HG02763 (cell line): ENCODE results near the gene LIN37.

ENCODE experiments used
- ATAC-seq: cut with Tn5 transposase; IDR thresholded peaks from one replicate; pipeline ENCODE4 v1.9.1; 2021; ENCODE audit warnings: mild to moderate bottlenecking, moderate library complexity; ENCODE audit not compliant: unreplicated experiment

LIN37 gene

DNA sequence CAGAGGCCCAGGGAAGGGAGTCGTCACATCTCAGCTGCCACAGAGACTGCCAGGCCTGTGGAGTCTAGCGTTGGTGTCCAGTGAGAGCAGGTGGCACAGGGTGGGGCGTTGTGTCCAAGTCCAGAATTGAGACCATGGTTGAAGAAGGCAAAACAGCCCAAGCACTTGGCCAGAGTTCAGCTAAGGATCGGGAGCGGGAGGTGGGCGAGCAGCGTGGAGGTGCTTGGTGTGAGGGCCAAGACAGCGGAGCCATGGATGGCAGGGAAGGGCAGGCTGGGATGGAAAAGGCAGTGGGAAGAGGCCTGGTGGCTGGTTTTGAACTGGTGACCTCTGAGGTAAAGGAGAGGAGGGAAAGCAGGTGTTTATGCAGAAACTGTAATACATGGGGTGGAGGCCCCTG, 14.1 kb upstream of the LIN37 start:
- no peak for ATAC-seq

DNA sequence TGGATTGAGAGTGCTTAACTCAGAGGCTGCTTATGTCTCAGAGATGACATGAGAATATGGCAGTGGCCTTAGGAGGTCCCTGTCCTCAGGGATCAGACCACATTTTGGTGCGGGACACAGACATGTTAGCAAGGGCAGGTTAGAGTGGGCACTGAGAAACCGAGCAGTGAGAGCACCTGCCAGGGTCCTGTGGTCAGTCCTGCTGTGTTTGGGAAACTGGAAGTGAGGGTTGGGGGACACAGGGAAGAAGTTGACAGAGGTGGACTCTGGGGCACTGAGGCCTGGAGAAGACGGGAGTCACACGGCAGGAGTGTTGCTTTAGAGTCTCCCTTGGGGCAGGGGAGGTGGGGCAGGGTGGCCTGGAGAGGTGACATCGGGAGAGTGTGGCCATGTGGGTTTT, 13.5 kb upstream of the LIN37 start:
- no peak for ATAC-seq

GRCh38 chr19:35736913-35737886, 11.2 kb upstream of the LIN37 start:
- ATAC-seq, result no peak

- no peak for ATAC-seq
These were observed 10.1 kb upstream of the LIN37 start for GRCh38 chr19:35738021-35738886.

DNA sequence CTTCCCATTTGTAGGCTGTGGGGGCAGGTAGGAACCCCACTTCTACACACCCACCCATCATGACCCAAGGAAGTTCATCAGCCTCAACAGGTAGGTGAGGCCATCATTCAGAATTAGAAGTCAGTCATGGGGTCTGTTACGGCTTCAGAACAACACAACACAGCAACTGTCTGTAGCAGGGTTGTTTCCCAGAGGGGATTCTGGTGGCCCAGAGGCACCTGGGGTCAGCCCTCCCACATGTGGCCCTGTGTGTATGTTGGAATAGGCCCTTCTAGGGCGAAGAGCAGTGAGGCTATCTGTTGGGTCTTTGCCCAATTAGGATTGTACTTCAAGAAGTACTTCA, 9.5 kb upstream of the LIN37 start:
- no peak for ATAC-seq

DNA sequence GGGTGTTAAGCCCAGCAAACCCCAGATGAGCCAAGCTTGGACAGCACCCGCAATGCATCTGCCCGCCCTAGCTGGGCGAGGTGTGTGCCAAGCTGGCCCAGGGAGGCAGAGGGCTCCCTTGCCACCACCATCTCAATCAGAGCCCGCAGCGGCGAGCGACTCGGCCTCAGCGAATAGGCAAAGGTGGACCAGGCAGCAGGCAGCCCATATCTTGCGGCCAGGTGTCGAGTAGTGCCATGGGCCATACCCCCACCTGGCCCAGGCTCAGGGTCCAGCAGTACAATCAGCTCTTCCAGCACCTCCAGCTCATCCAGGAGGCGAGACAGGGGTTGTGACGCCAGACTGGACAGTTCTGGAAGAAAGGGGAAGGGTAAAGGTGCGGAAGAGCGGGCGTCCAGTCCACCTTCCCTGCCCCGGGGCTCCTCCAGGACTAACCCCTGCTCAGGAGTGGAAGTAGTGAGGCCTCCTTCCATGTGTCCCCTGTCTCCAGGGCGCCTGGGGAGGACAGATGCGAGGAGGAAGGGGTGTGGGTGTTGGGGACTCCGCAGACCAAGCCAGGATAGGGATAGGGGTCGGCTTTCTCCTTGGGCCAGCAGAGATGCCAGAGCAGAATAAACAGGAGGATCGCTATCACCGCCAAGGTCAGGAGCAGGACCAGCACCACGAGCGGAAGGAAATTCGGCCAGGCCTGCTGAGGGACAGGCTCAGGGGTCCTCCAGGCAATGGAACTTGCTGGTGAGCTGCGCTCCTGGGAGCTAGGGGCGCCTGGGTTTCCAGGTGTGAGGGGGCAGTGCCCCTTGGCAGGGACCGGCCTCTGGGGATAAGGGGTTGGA, 8.9 kb upstream of the LIN37 start:
- no peak for ATAC-seq

DNA sequence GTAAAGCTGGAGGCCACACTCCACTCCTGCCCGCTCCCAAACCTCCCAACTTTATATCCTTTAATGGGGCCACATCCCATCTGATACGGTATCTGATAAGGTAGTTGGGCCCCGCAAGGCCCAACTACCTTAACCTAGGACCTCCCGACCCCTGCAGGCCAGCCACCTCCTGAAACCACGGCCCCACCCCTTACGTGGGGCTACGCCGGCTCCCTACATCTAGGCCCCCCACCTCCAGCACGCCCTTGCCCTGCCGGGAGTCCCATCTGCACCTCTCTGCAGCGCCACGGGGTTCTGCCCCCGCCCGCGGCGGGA, 8.3 kb upstream of the LIN37 start:
- no peak for ATAC-seq

GRCh38 chr19:35740423-35741202, 7.8 kb upstream of the LIN37 start:
- peak; percentile 57 for ATAC-seq

- no peak for ATAC-seq
These were observed 7.2 kb upstream of the LIN37 start for GRCh38 chr19:35741203-35741515.

DNA sequence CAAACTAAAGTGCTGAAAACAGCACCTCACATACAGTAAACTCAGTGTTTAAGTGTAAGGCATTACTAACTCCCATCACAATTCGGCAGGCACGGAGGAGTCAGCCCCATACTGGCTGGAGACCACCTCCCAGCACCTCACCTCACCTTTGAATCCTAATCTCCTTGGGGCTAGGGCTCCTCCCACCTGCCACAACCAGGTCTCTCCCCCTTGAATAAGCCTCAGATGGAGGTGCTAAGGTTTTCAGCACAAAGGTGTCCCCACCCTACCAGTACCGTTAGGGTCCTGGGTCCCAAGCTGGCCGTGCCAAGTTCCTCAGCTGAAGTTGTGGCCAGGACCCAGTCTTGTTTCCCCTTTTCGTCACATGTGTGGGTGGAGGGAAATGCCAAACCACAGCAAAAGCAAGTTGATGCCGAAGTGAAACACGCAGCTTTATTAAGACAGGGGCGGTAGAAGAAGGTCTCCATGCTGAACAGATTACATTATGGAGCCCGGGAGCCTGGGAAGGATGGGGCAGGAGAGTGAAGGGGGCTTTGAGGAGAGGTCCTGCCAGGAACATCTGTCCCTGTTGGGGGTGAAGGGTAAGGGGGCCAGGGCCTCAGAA, 6.2 kb upstream of the LIN37 start, which contains the start of gene IGFLR1:
Gene IGFLR1, minus strand, starts transcription at position 332 of the 604 bp plus-strand sequence. CDS start 1,272 bp downstream, outside the sequence.
- ATAC-seq, result no peak

DNA sequence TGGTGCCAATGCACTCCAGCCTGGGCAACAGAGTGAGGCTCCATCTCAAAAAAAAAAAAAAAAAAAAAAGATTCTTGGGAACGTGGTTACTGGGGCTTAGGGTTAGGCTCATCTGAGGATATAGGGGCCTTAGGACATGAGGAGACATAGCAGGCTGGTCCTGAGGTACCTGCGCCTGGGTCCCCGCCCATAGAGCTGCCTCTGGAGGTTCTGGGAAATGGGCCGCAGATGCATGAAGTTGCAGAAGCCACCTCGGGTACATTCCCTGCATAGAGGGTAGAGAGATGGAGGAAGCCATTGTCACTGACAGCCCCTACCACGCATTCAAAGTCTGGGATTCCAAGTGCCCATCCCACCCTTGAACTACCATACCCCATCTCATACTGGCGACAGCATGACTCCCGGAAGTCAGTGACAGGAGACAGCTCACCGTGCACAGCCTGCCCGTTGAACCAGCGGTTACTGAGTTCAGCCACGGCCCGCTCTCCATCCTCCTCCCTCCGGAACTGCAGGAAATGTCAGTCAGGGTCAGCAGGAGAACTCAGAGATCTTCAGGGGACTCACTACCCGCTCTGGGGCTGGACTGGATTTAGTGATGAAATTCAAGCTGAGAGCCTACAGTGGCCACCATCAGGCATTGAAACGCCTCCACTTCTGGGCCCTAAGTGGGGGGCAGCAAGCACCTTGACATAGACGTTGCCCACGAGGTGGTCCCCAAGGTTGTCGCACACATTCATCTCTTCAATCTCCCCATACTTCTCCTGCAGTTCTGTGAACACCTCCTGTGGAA, 4.5 kb upstream of the LIN37 start:
- ATAC-seq, result no peak

DNA sequence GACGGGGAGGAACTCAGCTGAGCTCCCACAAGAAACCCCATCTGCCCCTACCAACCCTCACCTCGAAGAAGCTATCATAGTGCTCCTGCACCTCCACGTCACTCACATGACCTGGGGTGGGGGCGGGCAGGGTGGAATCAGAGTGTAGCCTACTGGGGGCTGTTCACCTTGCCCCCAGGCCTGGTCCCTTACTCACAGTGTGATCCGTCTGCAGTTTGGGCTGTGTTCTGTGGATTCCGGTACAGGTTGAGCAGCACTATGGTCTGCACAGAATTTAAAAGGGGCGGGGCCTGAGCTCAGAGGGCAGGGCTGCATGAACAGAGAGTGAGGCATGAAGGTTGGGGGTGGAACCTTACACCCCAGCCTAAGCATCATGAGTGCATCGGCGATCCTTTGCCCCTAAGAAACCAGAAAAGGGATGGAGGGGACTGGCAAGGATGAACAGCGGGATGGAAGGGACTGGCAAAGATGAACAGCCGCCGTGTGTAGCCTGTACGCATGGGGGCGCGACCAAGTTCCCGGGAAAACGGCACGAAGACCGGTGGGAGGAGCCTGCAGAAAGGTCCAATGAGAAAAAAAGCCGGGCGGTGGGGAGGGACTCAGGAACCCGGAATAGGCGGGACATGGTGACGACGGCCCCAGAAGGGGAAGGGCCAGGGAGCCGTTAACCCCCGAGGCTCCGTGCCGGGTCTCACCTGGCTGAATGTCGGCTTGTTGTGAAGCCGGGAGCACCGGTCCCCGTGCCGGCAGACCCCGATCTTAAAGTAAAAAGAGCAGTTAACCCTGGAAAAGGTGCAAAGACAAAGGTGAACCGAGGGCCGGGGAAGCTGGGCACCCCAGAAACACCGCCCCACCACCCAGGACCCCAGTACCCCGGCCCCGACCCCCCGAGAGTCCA, 3.7 kb upstream of the LIN37 start:
- no peak for ATAC-seq

DNA sequence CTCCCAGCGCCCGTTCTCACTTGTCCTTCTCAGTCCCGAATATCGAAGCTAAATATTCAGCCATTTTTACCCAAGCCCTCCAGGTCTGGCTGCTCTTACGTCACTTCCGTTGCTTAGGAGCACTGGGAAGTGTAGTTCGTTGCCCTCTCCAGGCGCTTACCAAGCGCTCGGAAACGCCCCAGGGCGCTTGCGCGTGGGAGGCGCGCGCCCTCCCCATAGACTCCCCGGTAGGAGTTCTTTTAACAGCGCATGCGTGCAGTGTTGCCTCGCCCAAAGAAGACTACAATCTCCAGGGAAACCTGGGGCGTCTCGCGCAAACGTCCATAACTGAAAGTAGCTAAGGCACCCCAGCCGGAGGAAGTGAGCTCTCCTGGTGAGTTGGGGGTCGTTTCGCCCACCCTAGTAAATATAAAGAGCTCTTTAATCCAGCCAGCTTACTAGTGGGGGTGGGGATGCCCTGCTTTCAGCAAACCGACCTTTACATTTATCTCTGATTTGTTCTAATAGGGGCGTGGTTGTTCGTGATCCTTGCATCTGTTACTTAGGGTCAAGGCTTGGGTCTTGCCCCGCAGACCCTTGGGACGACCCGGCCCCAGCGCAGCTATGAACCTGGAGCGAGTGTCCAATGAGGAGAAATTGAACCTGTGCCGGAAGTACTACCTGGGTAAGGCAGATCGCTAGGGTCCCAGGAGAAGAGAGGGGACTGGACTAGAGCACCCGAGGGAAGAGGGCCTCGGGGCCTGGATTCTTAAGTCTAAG, 2.9 kb upstream of the LIN37 start, which contains the start of the genes PSENEN and U2AF1L4:
Gene PSENEN, plus strand, starts transcription at position 324 of the 759 bp plus-strand sequence. Its CDS starts 280 bp downstream, at position 604.
Gene U2AF1L4, minus strand, starts transcription at position 91 of the 759 bp plus-strand sequence. Its CDS starts 27 bp downstream, at position 64.
- ATAC-seq, result peak; percentile 37

DNA sequence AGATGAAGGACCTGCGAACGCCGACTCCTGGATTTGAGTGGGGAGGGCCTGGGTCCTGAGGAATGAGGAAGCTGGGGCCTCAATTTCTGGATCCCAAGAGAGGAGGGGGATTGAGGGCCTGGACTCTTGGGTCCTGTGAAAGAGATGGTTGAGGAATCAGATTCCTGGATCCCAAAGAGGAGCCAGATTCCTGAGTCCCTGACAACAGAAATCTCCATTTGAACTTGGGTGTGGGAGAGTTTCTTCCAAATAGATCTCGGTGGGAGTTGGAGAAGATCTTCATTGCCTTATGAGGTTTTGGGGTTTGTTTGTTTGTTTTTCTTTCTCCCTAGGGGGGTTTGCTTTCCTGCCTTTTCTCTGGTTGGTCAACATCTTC, 2.3 kb upstream of the LIN37 start:
- ATAC-seq, result no peak

DNA sequence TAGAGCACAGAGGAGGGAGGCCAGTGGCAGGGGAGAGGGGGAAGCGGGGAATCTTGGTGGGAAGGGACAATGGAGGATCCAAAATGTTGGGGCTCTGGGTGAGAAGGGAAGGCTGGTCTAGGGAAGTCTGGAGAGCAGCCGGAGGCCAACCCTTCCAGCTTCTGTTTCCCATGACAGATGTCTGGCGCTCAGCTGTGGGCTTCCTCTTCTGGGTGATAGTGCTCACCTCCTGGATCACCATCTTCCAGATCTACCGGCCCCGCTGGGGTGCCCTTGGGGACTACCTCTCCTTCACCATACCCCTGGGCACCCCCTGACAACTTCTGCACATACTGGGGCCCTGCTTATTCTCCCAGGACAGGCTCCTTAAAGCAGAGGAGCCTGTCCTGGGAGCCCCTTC, 1.8 kb upstream of the LIN37 start:
- no peak for ATAC-seq

DNA sequence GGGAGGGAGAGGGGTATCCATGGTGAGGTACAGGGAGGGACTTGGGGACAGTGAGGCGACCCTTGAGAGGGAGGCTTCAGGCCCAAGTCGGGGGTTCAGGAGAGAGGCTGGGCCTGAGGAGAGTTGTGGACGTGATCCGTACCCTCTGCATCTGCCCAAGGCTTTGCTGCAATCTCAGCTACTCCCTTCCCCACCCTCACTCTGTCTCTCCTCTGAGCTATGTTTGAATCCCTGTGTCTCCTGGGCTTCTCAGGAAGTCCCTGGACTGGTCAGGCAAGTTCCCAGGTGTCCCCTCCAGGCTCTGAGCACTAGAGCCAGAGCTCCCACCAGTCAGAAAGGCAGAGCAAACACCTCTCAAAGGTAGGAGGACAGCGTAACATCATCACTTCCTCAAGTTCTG, 1.8 kb downstream of the LIN37 start:
- no peak for ATAC-seq
